Measurements from ENCODE around the gene CHRM4. TPM values are rescaled to one million over a fixed set of nuclear protein-coding genes. Genes with fewer than 3 reads are reported as not detected.

Gene CHRM4
- total and polyA plus RNA-seq, 2 of the 13 experiments (the other 11 are each of a cell fraction or from before 2014, with no cell fraction given) = 0.13 to 0.21 TPM

- TF ChIP-seq ZNF720 (CRISPR knock-in tag; IDR thresholded peaks at IDR 0.05) (no peak), FOXC1 (CRISPR knock-in tag; IDR thresholded peaks at IDR 0.05; ENCODE audit: borderline replicate concordance) (no peak), NR2C2 (CRISPR knock-in tag; IDR thresholded peaks at IDR 0.05; ENCODE audit: borderline replicate concordance) (no peak; the same call in 1 of the 2 replicates), RBFOX2 (IDR thresholded peaks at IDR 0.05; ENCODE audit: low read depth, low read length) (peak; percentile 54; the same call in 1 of the 2 replicates), NFE2 (CRISPR knock-in tag; IDR thresholded peaks at IDR 0.05) (no peak), ZNF740 (CRISPR knock-in tag; IDR thresholded peaks at IDR 0.05) (no peak), MAF1 (CRISPR knock-in tag; IDR thresholded peaks at IDR 0.05; ENCODE audit: borderline replicate concordance) (no peak), FOXO4 (CRISPR knock-in tag; conservative IDR thresholded peaks at IDR 0.05) (no peak), ZNF782 (CRISPR knock-in tag; IDR thresholded peaks at IDR 0.05; ENCODE audit: borderline replicate concordance) (no peak), DDIT3 (CRISPR knock-in tag; IDR thresholded peaks at IDR 0.05) (no peak), GABPB1 (CRISPR knock-in tag; IDR thresholded peaks at IDR 0.05) (peak; percentile 52), ZBTB25 (CRISPR knock-in tag; IDR thresholded peaks at IDR 0.05) (no peak), ZNF451 (CRISPR knock-in tag; IDR thresholded peaks at IDR 0.05) (no peak), TSC22D2 (CRISPR knock-in tag; IDR thresholded peaks at IDR 0.05; ENCODE audit: borderline replicate concordance) (no peak), ARHGAP35 (CRISPR knock-in tag; IDR thresholded peaks at IDR 0.05; ENCODE audit: borderline replicate concordance) (0 out of 2 replicates have a peak, but pooled peaks have one; percentile 41), PCBP1 (IDR thresholded peaks at IDR 0.05; ENCODE audit: borderline replicate concordance, low read depth, low read length) (no peak), ZFY (CRISPR knock-in tag; IDR thresholded peaks at IDR 0.05) (no peak; the same call in none of the 2 replicates), NR2F1 (CRISPR knock-in tag; IDR thresholded peaks at IDR 0.05) (no peak), TBX2 (CRISPR knock-in tag; IDR thresholded peaks at IDR 0.05; ENCODE audit: borderline replicate concordance) (peak; percentile 66), AGO1 (IDR thresholded peaks at IDR 0.05; ENCODE audit: low read depth, low read length, poor library complexity, severe bottlenecking) (no peak), TEAD2 (CRISPR knock-in tag; IDR thresholded peaks at IDR 0.05) (no peak), NFIC (IDR thresholded peaks at IDR 0.05; ENCODE audit: low read length) (no peak), ZBTB49 (CRISPR knock-in tag; IDR thresholded peaks at IDR 0.05; ENCODE audit: borderline replicate concordance) (no peak), KLF9 (CRISPR knock-in tag; IDR thresholded peaks at IDR 0.05; ENCODE audit: low read depth) (no peak), ZNF772 (CRISPR knock-in tag; IDR thresholded peaks at IDR 0.05) (no peak)
These were observed 9.5 kb downstream of the CHRM4 start (continued) for GRCh38 chr11:46381819-46382645.
